IPS-15b (cell line): Measurements from ENCODE around the gene INMT.
A peak's percentile ranks its signal among the peaks of the same experiment; 100 is the strongest.

Source experiments
- H3K27me3 ChIP-seq: one replicate; pipeline ENCODE4 v1.6.1; 2013; ENCODE audit warnings: low read length; ENCODE audit not compliant: control insufficient read depth, insufficient read depth
- H3K36me3 ChIP-seq: one replicate; pipeline ENCODE4 v1.6.1; 2013; ENCODE audit warnings: low read length; ENCODE audit not compliant: control insufficient read depth, insufficient read depth
- H3K4me1 ChIP-seq: one replicate; pipeline ENCODE4 v1.6.1; 2013; ENCODE audit warnings: mild to moderate bottlenecking, low read length; ENCODE audit not compliant: control insufficient read depth, insufficient read depth
- H3K4me3 ChIP-seq: one replicate; pipeline ENCODE4 v1.5.1; 2013; ENCODE audit warnings: low read depth, low read length
- H3K9ac ChIP-seq: one replicate; pipeline ENCODE4 v1.6.1; 2013; ENCODE audit warnings: low read depth, mild to moderate bottlenecking, low read length
- H3K9me3 ChIP-seq: one replicate; pipeline ENCODE4 v1.6.1; 2013; ENCODE audit warnings: mild to moderate bottlenecking, low read length; ENCODE audit not compliant: control insufficient read depth, insufficient read depth

Gene INMT

GRCh38 chr7:30730097-30730496 is 21.8 kb upstream of the INMT start:
- no peaks in the 10 kb centered on the region for H3K9me3 ChIP-seq
- no peaks in the 10 kb centered on the region for H3K36me3 ChIP-seq
- no peak overlapping the region for H3K9ac ChIP-seq
- H3K4me3 ChIP-seq: no peak overlapping the region
- H3K4me1 ChIP-seq: peaks cover 9% of the 10 kb centered on the region
- no peaks in the 10 kb centered on the region for H3K27me3 ChIP-seq

- Histone ChIP-seq H3K9ac (peak overlapping the region; percentile 24), H3K9me3 (no peaks in the 10 kb centered on the region), H3K4me1 (peaks cover 9% of the 10 kb centered on the region), H3K4me3 (no peak overlapping the region), H3K27me3 (no peaks in the 10 kb centered on the region), H3K36me3 (no peaks in the 10 kb centered on the region)
These were observed 20.9 kb upstream of the INMT start for GRCh38 chr7:30730996-30731395.

- Histone ChIP-seq H3K4me1 (peaks cover 9% of the 10 kb centered on the region), H3K36me3 (no peaks in the 10 kb centered on the region), H3K27me3 (no peaks in the 10 kb centered on the region), H3K9me3 (no peaks in the 10 kb centered on the region), H3K4me3 (no peak overlapping the region), H3K9ac (peak overlapping the region; percentile 24)
These were observed 20.4 kb upstream of the INMT start for GRCh38 chr7:30731581-30731980.

GRCh38 chr7:30732606-30733005 is 19.3 kb upstream of the INMT start:
- Histone ChIP-seq H3K9me3 (no peaks in the 10 kb centered on the region), H3K27me3 (no peaks in the 10 kb centered on the region), H3K4me3 (no peak overlapping the region), H3K4me1 (peaks cover 3% of the 10 kb centered on the region), H3K36me3 (no peaks in the 10 kb centered on the region), H3K9ac (no peak overlapping the region)

- H3K4me1 ChIP-seq: no peaks in the 10 kb centered on the region
- H3K27me3 ChIP-seq: no peaks in the 10 kb centered on the region
These were observed 18.7 kb upstream of the INMT start for GRCh38 chr7:30733216-30733615.

GRCh38 chr7:30733691-30734090 is 18.2 kb upstream of the INMT start:
- Histone ChIP-seq H3K4me1 (no peaks in the 10 kb centered on the region), H3K27me3 (no peaks in the 10 kb centered on the region), H3K36me3 (no peaks in the 10 kb centered on the region), H3K9me3 (no peaks in the 10 kb centered on the region), H3K9ac (no peak overlapping the region), H3K4me3 (no peak overlapping the region)

More at GRCh38 chr7:30733216-30733615, 18.7 kb upstream of the INMT start:
- no peak overlapping the region for H3K9ac ChIP-seq
- no peaks in the 10 kb centered on the region for H3K9me3 ChIP-seq
- no peak overlapping the region for H3K4me3 ChIP-seq
- no peaks in the 10 kb centered on the region for H3K36me3 ChIP-seq

- no peak overlapping the region for H3K9ac ChIP-seq
These were observed 17.4 kb upstream of the INMT start for GRCh38 chr7:30734497-30734896.

GRCh38 chr7:30735631-30736030 is 16.3 kb upstream of the INMT start:
- Histone ChIP-seq H3K27me3 (no peaks in the 10 kb centered on the region), H3K4me1 (no peaks in the 10 kb centered on the region), H3K36me3 (no peaks in the 10 kb centered on the region)

More at GRCh38 chr7:30734497-30734896, 17.4 kb upstream of the INMT start:
- H3K4me3 ChIP-seq: no peak overlapping the region
- H3K27me3 ChIP-seq: no peaks in the 10 kb centered on the region
- H3K36me3 ChIP-seq: no peaks in the 10 kb centered on the region
- no peaks in the 10 kb centered on the region for H3K4me1 ChIP-seq
- H3K9me3 ChIP-seq: no peaks in the 10 kb centered on the region

GRCh38 chr7:30736291-30736690 is 15.6 kb upstream of the INMT start:
- H3K27me3 ChIP-seq: no peaks in the 10 kb centered on the region

More at GRCh38 chr7:30735631-30736030, 16.3 kb upstream of the INMT start:
- H3K4me3 ChIP-seq: no peak overlapping the region
- no peaks in the 10 kb centered on the region for H3K9me3 ChIP-seq
- no peak overlapping the region for H3K9ac ChIP-seq

GRCh38 chr7:30738026-30738915 is 13.7 kb upstream of the INMT start:
- H3K4me1 ChIP-seq: no peaks in the 10 kb centered on the region
- no peaks in the 10 kb centered on the region for H3K9me3 ChIP-seq
- no peak overlapping the region for H3K9ac ChIP-seq
- H3K4me3 ChIP-seq: no peak overlapping the region
- H3K36me3 ChIP-seq: no peaks in the 10 kb centered on the region
- H3K27me3 ChIP-seq: no peaks in the 10 kb centered on the region

More at GRCh38 chr7:30736291-30736690, 15.6 kb upstream of the INMT start:
- Histone ChIP-seq H3K4me3 (no peak overlapping the region), H3K9ac (no peak overlapping the region), H3K4me1 (no peaks in the 10 kb centered on the region), H3K9me3 (no peaks in the 10 kb centered on the region), H3K36me3 (no peaks in the 10 kb centered on the region)

- H3K36me3 ChIP-seq: no peaks in the 10 kb centered on the region
- no peak overlapping the region for H3K4me3 ChIP-seq
- H3K4me1 ChIP-seq: no peaks in the 10 kb centered on the region
- H3K9ac ChIP-seq: no peak overlapping the region
- no peaks in the 10 kb centered on the region for H3K9me3 ChIP-seq
- H3K27me3 ChIP-seq: no peaks in the 10 kb centered on the region
These were observed 12.2 kb upstream of the INMT start for GRCh38 chr7:30739691-30740090.
